Activated CD4-positive, alpha-beta T cell treated with anti-CD3 and anti-CD28 coated beads for 4 hours (primary cell): ENCODE results near the gene ZNF500.
"Not testable (repeated sequence)": the region's sequence is repeated elsewhere in the genome, so short reads cannot be mapped to it uniquely, and the experiment has no call there.

Experiments
- DNase-seq, 2 donors: peaks; one replicate each; pipeline ENCODE4 v3.0.0-alpha.2; 2020

The ZNF500 gene

DNA sequence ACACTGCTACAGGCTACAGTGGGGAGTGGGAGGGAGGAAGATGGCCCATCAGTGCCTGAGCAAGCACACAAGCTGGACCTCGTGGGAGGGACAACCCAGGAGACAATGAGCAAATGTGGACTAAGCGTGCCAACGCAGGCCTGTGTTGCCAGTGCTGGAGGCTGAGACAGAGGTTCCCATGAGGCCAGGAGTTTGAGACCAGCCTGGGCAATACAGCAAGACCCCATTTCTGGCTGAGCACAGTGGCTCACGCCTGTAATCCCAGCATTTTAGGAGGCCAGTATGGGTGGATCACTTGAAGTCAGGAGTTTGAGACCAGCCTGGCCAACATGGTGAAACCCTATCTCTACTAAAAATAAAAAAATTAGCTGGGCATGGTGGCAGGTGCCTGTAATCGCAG, 28.6 kb downstream of the ZNF500 start:
- DNase-seq, result not testable (repeated sequence)

DNA sequence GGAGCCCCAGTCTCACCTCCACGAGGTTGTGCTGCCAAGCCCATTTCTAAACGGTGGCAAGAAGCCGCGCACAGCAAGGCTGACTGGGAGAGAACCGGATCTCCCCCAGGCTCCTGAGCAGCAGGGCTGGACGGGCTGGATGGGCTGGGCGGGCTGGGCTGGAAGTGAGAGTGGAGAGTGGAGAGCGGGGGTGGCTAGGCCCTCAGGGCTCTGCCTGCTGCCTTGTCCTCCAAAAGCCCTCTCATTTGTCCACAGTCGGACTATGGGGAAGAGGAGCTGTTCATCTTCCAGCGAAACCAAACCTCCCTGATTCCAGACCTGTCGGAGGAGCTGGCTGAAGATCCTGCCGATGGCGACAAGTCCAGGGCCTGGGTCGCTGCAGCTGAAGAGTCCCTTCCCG, 29.4 kb downstream of the ZNF500 start:
- DNase-seq, result no peak

DNA sequence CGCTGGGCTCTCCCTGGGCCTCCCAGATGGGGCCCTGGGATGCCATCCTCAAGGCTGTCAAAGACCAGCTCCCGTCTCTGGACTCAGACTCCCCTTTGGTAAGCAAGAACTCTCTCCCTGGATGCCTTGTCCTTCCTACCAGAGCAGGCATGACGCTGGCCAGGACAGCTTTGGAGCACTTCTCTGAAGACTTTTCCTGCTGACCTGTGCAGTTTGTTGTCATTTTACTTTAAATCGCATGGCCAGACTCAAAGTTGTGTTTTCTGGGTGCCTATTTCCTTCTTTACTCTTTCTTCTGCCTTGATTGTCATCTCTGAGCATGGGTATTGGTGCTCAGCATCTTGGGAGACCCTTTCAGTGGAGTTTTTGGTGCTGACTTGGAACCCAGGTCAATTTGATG, 30.4 kb downstream of the ZNF500 start:
- DNase-seq, result no peak

DNA sequence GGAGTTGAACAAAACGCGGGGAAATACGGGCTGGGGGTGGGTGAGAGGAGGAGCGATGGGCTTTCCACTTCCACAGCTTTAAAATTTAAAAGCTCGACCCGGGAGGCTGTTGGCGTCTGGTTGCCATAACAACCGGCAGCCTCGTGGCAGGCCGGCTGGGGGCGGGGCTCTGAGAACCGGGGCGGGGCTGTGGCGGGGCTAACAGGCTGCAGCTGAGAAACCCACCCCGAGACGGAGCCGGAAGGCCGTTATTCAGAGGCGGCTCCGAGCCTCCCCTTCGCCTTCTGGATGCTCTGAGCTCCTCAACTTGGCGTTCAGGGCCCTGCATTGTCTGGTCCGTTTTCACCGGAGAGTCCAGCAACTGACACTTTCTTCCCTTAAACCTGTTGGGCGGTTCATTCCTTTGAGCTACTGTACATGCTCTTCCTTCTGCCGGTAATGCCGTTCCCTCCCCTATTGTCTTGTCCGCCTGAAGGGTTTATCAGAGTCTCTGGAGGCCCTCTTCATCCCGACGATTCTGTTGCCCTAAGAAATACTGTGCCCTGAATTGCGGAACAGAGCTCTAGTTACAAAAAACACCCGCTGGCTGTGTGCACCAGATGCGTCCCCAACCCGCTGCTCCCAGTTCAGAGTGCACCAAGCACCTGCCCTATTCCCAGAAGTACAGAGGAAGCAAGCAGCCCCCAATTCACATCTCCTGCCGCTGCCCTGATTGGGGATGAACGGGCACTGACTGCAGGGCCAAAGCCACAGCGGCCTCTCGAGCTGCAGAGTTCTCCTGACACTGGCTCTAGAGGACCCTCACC, 32.0 kb downstream of the ZNF500 start:
- peak; percentile 92 for DNase-seq

- DNase-seq, result peak; percentile 71 to 77
These were observed 32.8 kb downstream of the ZNF500 start, which contains the start of the genes ANKS3 and DNAAF8 for GRCh38 chr16:4734063-4734729. Gene ANKS3, minus strand, starts transcription at chr16:4734271. Its CDS starts 4,122 bp downstream, at chr16:4730149. Gene DNAAF8, plus strand, starts transcription at chr16:4734537. Its CDS starts 1,978 bp downstream, at chr16:4736515.

DNA sequence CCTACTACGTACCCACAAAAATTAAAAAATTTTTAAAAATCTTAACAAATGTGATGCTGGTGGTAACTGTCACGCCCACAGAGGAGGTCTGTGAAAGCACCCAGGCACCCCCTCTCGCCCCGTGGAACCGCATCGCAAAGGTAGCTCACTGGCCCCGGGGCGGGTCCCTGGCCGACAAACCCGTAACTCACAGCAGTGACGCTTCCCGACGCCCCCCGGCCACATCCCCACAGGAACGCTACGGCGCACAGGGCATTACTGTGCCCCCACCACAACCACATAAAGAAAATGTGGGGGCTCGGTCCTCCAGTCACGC, 33.3 kb downstream of the ZNF500 start:
- peak; percentile 32 to 36 for DNase-seq

- DNase-seq, result no peak
These were observed 33.7 kb downstream of the ZNF500 start for GRCh38 chr16:4733211-4733742.

- DNase-seq, result no peak
These were observed 37.1 kb downstream of the ZNF500 start for GRCh38 chr16:4729876-4730275.

GRCh38 chr16:4728676-4729075, 38.3 kb downstream of the ZNF500 start:
- DNase-seq, result no peak

- no peak for DNase-seq
These were observed 40.3 kb downstream of the ZNF500 start for GRCh38 chr16:4726616-4727015.

DNA sequence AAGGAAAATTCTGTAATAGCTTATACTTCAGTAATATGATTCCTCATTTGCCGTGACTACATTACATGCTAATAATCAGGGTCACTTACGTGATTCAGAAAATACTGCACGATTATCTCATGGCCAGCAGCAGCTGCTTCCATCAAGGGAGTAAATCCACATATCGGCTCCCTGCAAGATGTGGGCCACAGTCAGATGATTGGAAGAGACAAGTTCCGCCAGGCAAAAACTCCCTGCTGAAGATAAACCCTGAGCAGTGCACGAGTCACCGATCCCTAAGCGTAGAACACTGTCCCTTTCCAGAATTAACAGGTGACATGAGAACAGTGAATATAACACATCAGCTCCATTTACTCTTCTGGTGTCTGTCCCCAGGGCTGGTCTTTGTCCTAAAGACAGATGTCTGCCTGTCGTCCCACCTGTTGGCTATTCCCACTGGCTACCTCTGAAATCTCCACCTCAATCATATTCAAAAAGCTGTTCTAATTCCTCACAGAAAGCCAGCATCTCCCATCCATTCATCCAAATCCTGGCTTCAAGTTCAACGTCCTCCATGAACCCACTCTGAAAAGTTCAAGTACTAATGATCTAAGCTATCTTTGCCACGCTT, 42.2 kb downstream of the ZNF500 start:
- no peak for DNase-seq

DNA sequence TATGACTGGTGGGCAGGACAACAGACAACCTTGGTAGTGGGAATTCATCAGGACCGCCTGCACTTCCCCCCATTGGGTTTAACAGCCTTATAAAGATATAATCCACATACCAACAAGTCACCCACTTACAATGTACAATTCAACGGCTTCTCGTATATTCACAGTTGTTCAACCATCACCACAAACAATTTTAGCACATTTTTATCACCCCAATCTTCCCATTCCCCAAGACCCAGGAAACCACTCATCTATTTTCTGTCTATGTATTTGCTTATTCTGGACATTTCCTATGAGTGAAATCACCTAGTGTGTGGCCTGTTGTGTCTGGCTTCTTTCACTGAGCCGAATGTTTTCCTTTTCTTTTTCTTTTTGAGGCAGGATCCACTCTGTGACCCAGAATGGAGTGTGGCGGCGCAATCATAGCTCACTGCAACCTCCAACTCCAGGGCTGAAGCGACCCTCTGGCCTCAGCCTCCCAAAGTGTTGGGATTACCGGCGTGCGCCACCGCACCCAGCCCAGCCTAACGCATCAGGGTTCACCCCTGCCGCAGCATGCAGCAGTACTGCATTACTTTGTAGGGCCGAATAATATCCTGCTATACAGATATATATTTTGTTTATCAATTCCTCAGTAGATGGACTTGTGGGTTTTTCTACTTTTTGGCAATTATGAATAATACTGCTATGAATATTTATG, 43.7 kb downstream of the ZNF500 start:
- no peak for DNase-seq

DNA sequence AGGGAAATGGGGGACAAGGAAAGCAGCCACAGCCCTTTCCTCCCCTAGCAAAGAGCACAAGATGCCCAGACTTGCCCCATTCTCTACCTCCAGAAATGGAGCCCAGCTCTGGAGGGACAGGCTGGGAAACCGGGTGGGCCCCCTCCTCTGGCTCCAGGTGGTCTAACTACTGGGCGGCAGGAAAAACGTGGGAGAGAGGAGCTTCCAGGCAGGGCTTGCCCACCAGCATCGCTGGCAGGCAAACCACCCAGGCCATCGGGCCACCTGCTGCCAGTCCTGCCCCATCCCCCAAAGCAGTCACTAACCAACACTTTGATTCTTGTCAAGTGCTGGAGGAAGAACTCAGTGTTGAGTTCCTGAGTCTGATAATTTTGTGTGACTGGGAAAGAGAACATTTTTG, 48.5 kb downstream of the ZNF500 start:
- no peak for DNase-seq

DNA sequence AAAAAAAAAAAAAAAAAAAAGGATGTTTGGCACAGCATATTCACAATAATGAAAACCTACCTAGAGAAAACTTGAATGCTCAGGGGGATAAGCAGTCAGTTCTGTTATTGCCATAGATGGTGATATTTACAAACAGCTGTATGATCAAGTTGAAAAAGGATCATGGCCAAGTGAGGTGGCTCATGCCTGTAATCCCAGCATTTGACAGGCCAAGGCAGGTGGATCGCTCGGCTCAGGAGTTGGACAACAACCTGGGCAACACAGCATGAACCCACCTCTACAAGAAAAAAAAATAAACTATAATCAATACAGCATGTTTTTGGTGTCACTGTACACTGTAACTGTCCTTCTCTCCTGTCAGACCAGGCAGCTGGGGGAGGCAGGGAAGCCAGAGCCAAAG, 52.0 kb downstream of the ZNF500 start:
- DNase-seq, result no peak

DNA sequence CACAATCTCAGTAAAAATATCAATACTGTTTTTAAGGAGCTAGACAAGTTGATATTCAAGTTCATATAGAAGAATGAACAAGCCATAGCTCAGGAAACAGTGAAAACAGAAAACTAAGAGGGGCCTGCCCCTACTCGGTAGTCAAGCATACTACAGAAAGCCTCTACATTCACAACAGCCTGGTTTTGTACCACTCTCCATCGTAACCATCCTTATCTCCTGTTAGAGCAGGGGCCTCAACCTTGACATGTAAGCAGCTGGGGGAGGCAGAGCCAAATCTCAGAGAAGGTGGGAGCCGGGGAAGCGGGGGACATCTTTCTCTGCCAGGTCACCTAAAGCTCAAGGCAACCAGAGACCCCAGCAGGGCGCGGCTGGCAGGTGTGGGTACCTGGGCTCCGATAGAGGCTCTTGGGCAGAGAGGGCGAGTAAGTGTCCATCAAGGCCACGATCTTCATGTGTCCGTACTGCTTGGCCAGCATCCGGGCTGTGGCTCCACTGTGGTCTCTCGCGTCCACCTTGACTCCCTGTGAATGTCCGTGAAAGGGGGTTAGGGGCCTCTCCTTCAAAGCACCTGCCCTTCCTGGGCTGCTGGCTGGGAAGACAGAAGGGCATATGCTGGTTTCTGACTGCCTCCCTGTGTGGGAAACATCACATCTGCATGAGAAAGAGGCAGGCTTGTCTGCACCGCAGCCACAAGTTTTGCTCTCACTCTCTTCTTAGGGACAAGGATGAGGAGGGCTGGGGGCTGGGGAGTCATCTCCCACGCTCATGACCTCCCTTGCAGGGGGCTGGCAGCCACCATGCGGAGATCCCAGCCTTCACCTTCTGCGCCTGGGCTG, 53.1 kb downstream of the ZNF500 start:
- no peak for DNase-seq

- no peak for DNase-seq
These were observed 57.5 kb downstream of the ZNF500 start for GRCh38 chr16:4709481-4709880.

- DNase-seq, result no peak
These were observed 60.1 kb downstream of the ZNF500 start for GRCh38 chr16:4706871-4707270.

DNA sequence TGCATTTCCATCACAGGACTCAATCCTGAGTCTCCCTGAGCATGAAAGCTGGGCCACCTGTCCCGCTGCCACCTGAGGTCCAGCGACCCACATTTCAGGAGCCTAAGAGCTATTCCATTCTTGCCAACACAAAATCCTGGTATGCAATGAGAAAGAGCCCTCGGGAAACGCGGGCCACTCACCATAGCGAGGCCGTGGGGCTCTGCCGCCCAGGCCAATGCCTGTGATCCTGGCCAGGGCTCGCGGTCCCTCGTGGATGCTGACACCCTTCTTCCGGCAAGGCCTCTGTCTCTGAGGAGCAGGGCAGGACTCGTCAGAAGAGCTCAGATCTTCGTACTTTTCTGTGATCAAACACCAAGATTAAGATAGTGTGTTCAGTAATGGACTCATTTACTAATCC, 62.0 kb downstream of the ZNF500 start:
- DNase-seq, result no peak

DNA sequence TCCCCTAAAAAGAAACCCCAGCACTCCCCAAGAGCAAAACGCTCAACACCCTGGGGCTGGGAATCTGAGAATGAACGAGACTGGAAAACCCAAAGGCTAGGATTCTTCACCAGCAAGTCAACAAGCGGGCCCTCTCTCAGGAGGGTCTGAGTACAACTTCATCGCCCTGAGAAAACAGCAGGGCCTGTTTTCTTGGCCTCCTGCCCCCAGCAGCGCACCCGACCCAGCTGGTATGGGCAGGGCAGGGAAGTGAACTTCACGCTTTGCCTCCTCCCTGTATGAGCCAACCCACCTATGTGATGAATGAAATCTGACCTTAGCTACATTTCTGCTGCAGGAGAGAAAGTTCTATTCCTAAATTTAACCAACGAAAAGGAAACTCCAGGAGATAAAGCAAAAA, 62.5 kb downstream of the ZNF500 start:
- DNase-seq, result no peak

- no peak for DNase-seq
These were observed 63.1 kb downstream of the ZNF500 start for GRCh38 chr16:4703906-4704305.

GRCh38 chr16:4702466-4702808, 64.5 kb downstream of the ZNF500 start:
- DNase-seq, result no peak

DNA sequence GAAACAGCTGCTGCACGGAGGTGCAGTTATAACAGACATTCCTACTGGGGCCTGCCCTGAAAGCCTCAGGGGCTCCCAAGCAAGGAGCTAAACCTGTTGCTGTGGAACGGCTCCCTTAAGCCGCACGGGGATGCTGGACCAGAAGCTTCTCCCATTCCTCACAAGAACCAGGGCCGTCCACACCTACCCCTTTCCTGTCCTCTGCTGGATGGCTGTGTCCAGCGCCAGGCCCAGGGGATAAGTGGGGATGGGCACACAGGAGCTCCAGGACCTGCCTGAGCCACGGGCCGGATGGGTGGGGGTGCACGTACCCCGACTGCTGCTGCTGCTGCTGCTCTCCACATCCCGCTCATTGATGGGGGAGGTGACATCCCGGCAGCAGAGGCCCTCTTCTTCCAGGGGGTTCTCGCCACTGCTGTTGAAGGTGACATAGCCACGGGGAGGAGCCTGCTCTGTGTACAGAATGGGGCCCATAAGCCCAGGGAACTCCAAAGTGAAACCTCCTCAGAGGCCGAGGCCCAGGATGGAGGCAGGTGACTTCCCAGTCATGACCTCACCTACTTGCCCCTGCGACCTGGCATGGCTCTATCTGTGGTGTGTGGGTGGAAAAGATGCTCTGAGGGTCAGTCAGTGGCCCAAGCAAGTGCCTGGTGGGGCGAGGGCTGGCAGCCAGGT, 65.0 kb downstream of the ZNF500 start:
- no peak for DNase-seq
